HEK293 (cell line): ENCODE measurements around the gene RNF121.

Experiments
- CTCF ChIA-PET: fragments of 350-600 bp; formaldehyde crosslinking; extraction: SDS; loops from one replicate; lab custom pipeline; 2021; ENCODE audit warnings: antibody characterized with exemption; lab: Yijun Ruan, JAX
- POLR2A ChIA-PET: fragments of 300-600 bp; formaldehyde crosslinking; extraction: SDS; loops from one replicate; lab custom pipeline; 2020; ENCODE audit warnings: antibody characterized with exemption, inconsistent platforms; lab: Yijun Ruan, JAX
- H3K27ac ChIP-seq: fragments of 200-500 bp; sonication (Bioruptor generic); 2 replicates; pipeline ENCODE4 v1.5.1; 2014; ENCODE audit warnings: low read depth, low read length, control low read depth, inconsistent platforms; ENCODE audit errors: extremely low read depth
- H3K36me3 ChIP-seq, 2 experiments: fragments of 200-500 bp in 1 of 2; sonication (Bioruptor generic) in 1 of 2; 1 replicate in 1 of 2; 2 replicates in 1 of 2; pipeline ENCODE4 v1.5.1; 2014 to 2017; ENCODE audit warnings: inconsistent platforms in 2 of 2, low read length in 2 of 2; ENCODE audit not compliant: control insufficient read depth in 2 of 2, insufficient read depth in 1 of 2
- H3K4me1 ChIP-seq: fragments of 200-500 bp; sonication (Bioruptor generic); 2 replicates; pipeline ENCODE4 v1.5.1; 2014; ENCODE audit warnings: mild to moderate bottlenecking, low read length, inconsistent platforms; ENCODE audit not compliant: control insufficient read depth, insufficient read depth
- H3K4me3 ChIP-seq: 2 replicates; pipeline ENCODE4 v1.5.1; 2011; ENCODE audit warnings: low read depth, mild to moderate bottlenecking, control low read depth, low read length, moderate library complexity
- H3K9me3 ChIP-seq: fragments of 200-500 bp; sonication (Bioruptor generic); 2 replicates; pipeline ENCODE4 v1.5.1; 2014; ENCODE audit warnings: low read depth, low read length, inconsistent platforms; ENCODE audit not compliant: control insufficient read depth, insufficient read depth
- MEIS1 ChIP-seq: sonication (generic); formaldehyde crosslinking; IDR thresholded peaks from 2 replicates; pipeline ENCODE4 v1.8.1; 2022; ENCODE audit warnings: missing genetic modification reagents, mild to moderate bottlenecking, borderline replicate concordance
- OSR2 ChIP-seq: fragments of 450-650 bp; formaldehyde crosslinking; IDR thresholded peaks from 2 replicates; pipeline ENCODE4 v1.5.1; 2016; ENCODE audit warnings: missing biosample characterization, missing genetic modification characterization
- PRDM1 ChIP-seq: fragments of 450-650 bp; formaldehyde crosslinking; IDR thresholded peaks from 2 replicates; pipeline ENCODE4; 2016; ENCODE audit warnings: missing biosample characterization, missing genetic modification characterization
- SALL2 ChIP-seq: fragments of 450-650 bp; formaldehyde crosslinking; IDR thresholded peaks from 2 replicates; pipeline ENCODE4 v1.5.0; 2017; ENCODE audit warnings: missing biosample characterization, mild to moderate bottlenecking, missing genetic modification characterization, borderline replicate concordance
- ZBTB1 ChIP-seq: fragments of 450-650 bp; formaldehyde crosslinking; IDR thresholded peaks from 2 replicates; pipeline ENCODE4 v1.5.1; 2016; ENCODE audit warnings: missing biosample characterization, missing genetic modification characterization
- ZBTB48 ChIP-seq: fragments of 450-650 bp; formaldehyde crosslinking; IDR thresholded peaks from 2 replicates; pipeline ENCODE4 v1.5.1; 2016; ENCODE audit warnings: missing biosample characterization, missing genetic modification characterization
- ZBTB49 ChIP-seq: fragments of 450-650 bp; formaldehyde crosslinking; IDR thresholded peaks from 2 replicates; pipeline ENCODE4 v1.5.1; 2016; ENCODE audit warnings: missing biosample characterization, missing genetic modification characterization, low read depth
- ZNF561 ChIP-seq: fragments of 450-650 bp; IDR thresholded peaks from 2 replicates; pipeline ENCODE4 v1.5.1; 2018; ENCODE audit warnings: missing biosample characterization, missing genetic modification characterization, borderline replicate concordance
- ZNF621 ChIP-seq: fragments of 450-650 bp; formaldehyde crosslinking; IDR thresholded peaks from 2 replicates; pipeline ENCODE4 v1.5.1; 2017; ENCODE audit warnings: missing biosample characterization, missing genetic modification characterization
- ZNF843 ChIP-seq: fragments of 450-650 bp; formaldehyde crosslinking; IDR thresholded peaks from 2 replicates; pipeline ENCODE4 v1.5.1; 2016; ENCODE audit warnings: missing biosample characterization, missing genetic modification characterization
- TF ChIP-seq, protein P1 (sequence below): fragments of 450-650 bp; formaldehyde crosslinking; IDR thresholded peaks from 2 replicates; pipeline ENCODE4 v1.5.1; 2016; ENCODE audit warnings: missing biosample characterization, missing genetic modification characterization

The RNF121 gene

GRCh38 chr11:71998649-71999310 is 69.9 kb downstream of the RNF121 start, which contains the start of gene IL18BP:
TSS of gene IL18BP (plus strand) at chr11:71998909. CDS start at chr11:71999985, 1,076 bp downstream.
- Histone ChIP-seq H3K4me1 (no peaks in the 10 kb centered on the region), H3K9me3 (no peaks in the 10 kb centered on the region), H3K27ac (no peak within 1 kb of the TSS), H3K4me3 (no peak within 1 kb of the TSS), H3K36me3 (peaks cover 0 to 56% of the 10 kb centered on the region in 2 experiments; a peak in 1 of 3 replicates)
- ChIA-PET POLR2A (no interaction called here), CTCF (interaction anchor here (1.0 kb wide), 1 partner anchor 10 kb away, joined by 3 read pairs; no protein-coding TSS in a partner anchor)
- TF ChIP-seq ZNF621 (tag by site-specific recombination) = no peak
- TF ChIP-seq ZBTB48 (tag by site-specific recombination) = no peak
- TF ChIP-seq ZBTB49 (tag by site-specific recombination) = no peak
- no peak for TF ChIP-seq ZNF843 (tag by site-specific recombination)
- TF ChIP-seq, protein P1, sequence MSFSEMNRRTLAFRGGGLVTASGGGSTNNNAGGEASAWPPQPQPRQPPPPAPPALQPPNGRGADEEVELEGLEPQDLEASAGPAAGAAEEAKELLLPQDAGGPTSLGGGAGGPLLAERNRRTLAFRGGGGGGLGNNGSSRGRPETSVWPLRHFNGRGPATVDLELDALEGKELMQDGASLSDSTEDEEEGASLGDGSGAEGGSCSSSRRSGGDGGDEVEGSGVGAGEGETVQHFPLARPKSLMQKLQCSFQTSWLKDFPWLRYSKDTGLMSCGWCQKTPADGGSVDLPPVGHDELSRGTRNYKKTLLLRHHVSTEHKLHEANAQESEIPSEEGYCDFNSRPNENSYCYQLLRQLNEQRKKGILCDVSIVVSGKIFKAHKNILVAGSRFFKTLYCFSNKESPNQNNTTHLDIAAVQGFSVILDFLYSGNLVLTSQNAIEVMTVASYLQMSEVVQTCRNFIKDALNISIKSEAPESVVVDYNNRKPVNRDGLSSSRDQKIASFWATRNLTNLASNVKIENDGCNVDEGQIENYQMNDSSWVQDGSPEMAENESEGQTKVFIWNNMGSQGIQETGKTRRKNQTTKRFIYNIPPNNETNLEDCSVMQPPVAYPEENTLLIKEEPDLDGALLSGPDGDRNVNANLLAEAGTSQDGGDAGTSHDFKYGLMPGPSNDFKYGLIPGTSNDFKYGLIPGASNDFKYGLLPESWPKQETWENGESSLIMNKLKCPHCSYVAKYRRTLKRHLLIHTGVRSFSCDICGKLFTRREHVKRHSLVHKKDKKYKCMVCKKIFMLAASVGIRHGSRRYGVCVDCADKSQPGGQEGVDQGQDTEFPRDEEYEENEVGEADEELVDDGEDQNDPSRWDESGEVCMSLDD (tag by site-specific recombination) = no peak
- TF ChIP-seq ZNF561 (tag by site-specific recombination) = no peak
- no peak for TF ChIP-seq MEIS1

- CTCF ChIA-PET = interaction anchor here (1.0 to 1.3 kb wide), 2 partner anchors 21 to 22 kb away, joined by 4 to 6 read pairs; no protein-coding TSS in a partner anchor
- Histone ChIP-seq H3K9me3 (no peaks in the 10 kb centered on the region), H3K4me1 (no peaks in the 10 kb centered on the region), H3K27ac (no peak overlapping the region), H3K36me3 (peaks cover 0 to 62% of the 10 kb centered on the region in 2 experiments; a peak in 1 of 3 replicates), H3K4me3 (no peak overlapping the region)
- POLR2A ChIA-PET = interaction anchor here (0.6 to 1.8 kb wide), 2 partner anchors 15 to 16 kb away, joined by 3 to 4 read pairs; no protein-coding TSS in a partner anchor
- no peak for TF ChIP-seq ZBTB1 (tag by site-specific recombination)
- peak; percentile 20; the same call in 1 of the 2 replicates for TF ChIP-seq PRDM1
Observed at GRCh38 chr11:71999362-71999761, 70.5 kb downstream of the RNF121 start.

- peaks cover 0 to 62% of the 10 kb centered on the region in 2 experiments; a peak in 1 of 3 replicates for H3K36me3 ChIP-seq
- H3K27ac ChIP-seq = no peak overlapping the region
- H3K9me3 ChIP-seq = no peaks in the 10 kb centered on the region
Observed at GRCh38 chr11:71999798-72000197, 71.0 kb downstream of the RNF121 start.

More at GRCh38 chr11:71999798-72000197, 71.0 kb downstream of the RNF121 start:
- ChIA-PET POLR2A (interaction anchor here (0.6 to 1.8 kb wide), 2 partner anchors 15 to 16 kb away, joined by 3 to 4 read pairs; no protein-coding TSS in a partner anchor), CTCF (interaction anchor here (0.8 to 1.3 kb wide), 3 partner anchors 21 to 26 kb away, joined by 4 to 6 read pairs (median 4); no protein-coding TSS in a partner anchor)
- no peaks in the 10 kb centered on the region for H3K4me1 ChIP-seq
- no peak overlapping the region for H3K4me3 ChIP-seq
- TF ChIP-seq OSR2 (tag by site-specific recombination) = peak; percentile 36; the same call in 1 of the 2 replicates
- TF ChIP-seq SALL2 (tag by site-specific recombination) = no peak
